Ishikawa (cell line): Measurements from ENCODE around the gene MARCO.

ENCODE experiments used
- CEBPB ChIP-seq: IDR thresholded peaks from 2 replicates; pipeline ENCODE4 v1.6.1; 2012
- CREB1 ChIP-seq: IDR thresholded peaks from 2 replicates; pipeline ENCODE4 v1.6.1; 2012; ENCODE audit warnings: low read depth
- EGR1 ChIP-seq: IDR thresholded peaks from 2 replicates; pipeline ENCODE4 v1.6.1; 2012
- EP300 ChIP-seq: IDR thresholded peaks from 2 replicates; pipeline ENCODE4 v1.6.1; 2012; ENCODE audit warnings: borderline replicate concordance
- FOXM1 ChIP-seq: IDR thresholded peaks from 2 replicates; pipeline ENCODE4 v1.6.1; 2012; ENCODE audit warnings: low read depth, borderline replicate concordance
- NFIC ChIP-seq: IDR thresholded peaks from 2 replicates; pipeline ENCODE4 v1.6.1; 2012
- RAD21 ChIP-seq: IDR thresholded peaks from 2 replicates; pipeline ENCODE4 v1.6.1; 2012; ENCODE audit warnings: low read depth
- REST ChIP-seq: IDR thresholded peaks from 2 replicates; pipeline ENCODE4 v1.6.1; 2012; ENCODE audit warnings: low read depth, mild to moderate bottlenecking
- TAF1 ChIP-seq: IDR thresholded peaks from 2 replicates; pipeline ENCODE4 v1.6.1; 2012; ENCODE audit warnings: low read depth, mild to moderate bottlenecking
- TCF12 ChIP-seq: IDR thresholded peaks from 2 replicates; pipeline ENCODE4 v1.6.1; 2012; ENCODE audit warnings: low read depth
- TEAD4 ChIP-seq: IDR thresholded peaks from 2 replicates; pipeline ENCODE4 v1.6.1; 2012
- USF1 ChIP-seq: IDR thresholded peaks from 2 replicates; pipeline ENCODE4 v1.6.1; 2012
- YY1 ChIP-seq: IDR thresholded peaks from 2 replicates; pipeline ENCODE4 v1.6.1; 2012; ENCODE audit warnings: low read depth
- ZBTB7A ChIP-seq: IDR thresholded peaks from 2 replicates; pipeline ENCODE4 v1.6.1; 2012; ENCODE audit warnings: low read depth
- TF ChIP-seq, protein P1 (sequence below): IDR thresholded peaks from 2 replicates; pipeline ENCODE4 v1.6.1; 2012

Gene MARCO

DNA sequence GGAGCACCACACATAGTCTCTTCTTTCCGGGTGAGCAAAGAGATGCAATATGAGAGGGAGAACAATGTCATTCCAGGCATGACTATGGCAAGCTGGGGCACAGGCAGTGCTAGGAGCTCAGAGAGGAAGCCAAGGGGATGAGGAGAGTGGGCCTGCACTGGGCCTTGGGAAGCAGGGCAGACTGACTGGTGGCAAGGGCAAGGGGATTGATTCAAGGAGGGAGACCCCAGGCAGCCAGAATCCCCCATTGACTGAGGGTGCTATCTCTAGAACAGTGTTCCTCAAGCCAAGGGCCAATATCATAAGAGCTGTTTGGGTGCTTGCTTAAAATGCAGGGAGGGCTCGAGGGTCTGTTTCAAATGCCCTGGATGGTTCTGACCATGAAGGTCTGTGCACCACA, 36.1 kb downstream of the MARCO start:
- TF ChIP-seq, protein P1, sequence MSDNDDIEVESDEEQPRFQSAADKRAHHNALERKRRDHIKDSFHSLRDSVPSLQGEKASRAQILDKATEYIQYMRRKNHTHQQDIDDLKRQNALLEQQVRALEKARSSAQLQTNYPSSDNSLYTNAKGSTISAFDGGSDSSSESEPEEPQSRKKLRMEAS = no peak
- TF ChIP-seq YY1 (no peak), EGR1 (no peak), REST (no peak), USF1 (no peak), TCF12 (no peak), NFIC (no peak), TAF1 (no peak), FOXM1 (no peak), ZBTB7A (no peak), RAD21 (no peak), TEAD4 (no peak), CEBPB (no peak), EP300 (no peak), CREB1 (no peak)

- no peak for TF ChIP-seq CEBPB
- TF ChIP-seq ZBTB7A = no peak
- no peak for TF ChIP-seq USF1
- TF ChIP-seq EP300 = no peak
- no peak for TF ChIP-seq EGR1
- no peak for TF ChIP-seq REST
- no peak for TF ChIP-seq TEAD4
- no peak for TF ChIP-seq YY1
These were observed 37.3 kb downstream of the MARCO start for GRCh38 chr2:118979152-118979861.

DNA sequence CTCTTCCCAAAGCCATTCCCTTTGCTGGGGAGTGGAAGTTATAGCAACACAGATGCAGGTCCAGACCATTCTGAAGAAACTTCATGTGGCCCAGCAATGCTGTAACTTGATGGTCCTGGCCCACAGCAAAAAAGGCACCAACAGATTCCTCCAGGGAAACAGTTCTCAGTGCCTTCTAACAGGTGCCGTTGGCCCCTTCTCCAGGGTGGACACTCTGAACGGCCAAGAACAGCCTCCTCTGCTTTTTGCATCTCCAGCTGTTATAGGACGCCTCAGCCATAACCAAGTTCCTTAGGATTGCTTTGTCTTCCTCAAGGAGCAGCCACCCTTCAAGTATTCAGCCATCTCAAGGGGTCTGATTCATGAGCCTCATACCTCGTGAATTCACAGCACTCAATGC, 38.0 kb downstream of the MARCO start:
- TF ChIP-seq EGR1 (no peak), TAF1 (no peak), YY1 (no peak), CEBPB (no peak), ZBTB7A (no peak), NFIC (no peak), FOXM1 (no peak), RAD21 (no peak), REST (no peak), USF1 (no peak), TEAD4 (no peak), TCF12 (no peak)
- TF ChIP-seq, protein P1 = no peak

DNA sequence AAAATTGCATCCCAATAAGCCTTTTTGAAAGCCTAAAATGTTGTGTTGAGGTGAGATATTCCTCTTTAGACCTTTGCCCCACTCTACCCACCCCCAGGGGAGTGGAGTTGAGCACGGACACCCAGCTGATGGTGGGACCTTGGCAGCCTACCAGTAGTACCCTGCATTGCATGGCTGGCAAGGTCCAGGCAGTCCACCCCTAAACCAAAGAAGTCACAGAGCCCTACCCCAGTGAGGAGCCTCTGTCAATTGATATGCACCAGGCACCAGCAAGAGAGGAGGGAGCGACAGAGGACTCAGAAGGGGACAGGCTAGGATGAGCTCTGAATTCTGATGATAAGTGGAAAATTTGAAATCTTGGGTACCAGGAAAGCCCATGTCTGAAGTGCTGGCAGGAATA, 38.6 kb downstream of the MARCO start:
- no peak for TF ChIP-seq FOXM1
- TF ChIP-seq REST = no peak
- TF ChIP-seq TAF1 = no peak
- no peak for TF ChIP-seq NFIC
- TF ChIP-seq ZBTB7A = no peak
- TF ChIP-seq TEAD4 = no peak
- no peak for TF ChIP-seq CREB1
- TF ChIP-seq RAD21 = no peak
- no peak for TF ChIP-seq CEBPB
- no peak for TF ChIP-seq USF1
- TF ChIP-seq YY1 = no peak
- TF ChIP-seq, protein P1 = no peak
- TF ChIP-seq TCF12 = no peak
- TF ChIP-seq EP300 = no peak
- no peak for TF ChIP-seq EGR1
